Mucosa of rectum (tissue), 2 donors: ENCODE results near the gene GRB7.

Experiments
- H3K27ac ChIP-seq, 2 donors: one replicate each; pipeline ENCODE4 v1.7.0; 2013; ENCODE audit warnings: inconsistent platforms in 2 of 2, low read depth in 2 of 2, low read length in 2 of 2
- H3K27me3 ChIP-seq, 2 donors: one replicate each; pipeline ENCODE4 v1.7.0; 2013; ENCODE audit warnings: low read length in 2 of 2; ENCODE audit not compliant: control insufficient read depth in 2 of 2, insufficient read depth in 2 of 2
- H3K36me3 ChIP-seq, 2 donors: one replicate each; pipeline ENCODE4 v1.7.0; 2013; ENCODE audit warnings: low read length in 2 of 2; ENCODE audit not compliant: control insufficient read depth in 2 of 2, insufficient read depth in 2 of 2
- H3K4me1 ChIP-seq, 2 donors: one replicate each; pipeline ENCODE4 v1.7.0; 2013; ENCODE audit warnings: low read length in 2 of 2, mild to moderate bottlenecking in 1 of 2; ENCODE audit not compliant: control insufficient read depth in 2 of 2, insufficient read depth in 2 of 2
- H3K4me3 ChIP-seq, 2 donors: one replicate each; pipeline ENCODE4 v1.7.0; 2013; ENCODE audit warnings: low read length in 2 of 2
- H3K9ac ChIP-seq, 2 donors: one replicate each; pipeline ENCODE4 v1.7.0; 2013; ENCODE audit warnings: low read length in 2 of 2, low read depth in 1 of 2, mild to moderate bottlenecking in 1 of 2
- H3K9me3 ChIP-seq, 2 donors: one replicate each; pipeline ENCODE4 v1.7.0; 2013; ENCODE audit warnings: low read length in 2 of 2; ENCODE audit not compliant: control insufficient read depth in 2 of 2
- donor health status: healthy.
- donor health status: Normal muscosa, but diverticular disease.

Gene GRB7

DNA sequence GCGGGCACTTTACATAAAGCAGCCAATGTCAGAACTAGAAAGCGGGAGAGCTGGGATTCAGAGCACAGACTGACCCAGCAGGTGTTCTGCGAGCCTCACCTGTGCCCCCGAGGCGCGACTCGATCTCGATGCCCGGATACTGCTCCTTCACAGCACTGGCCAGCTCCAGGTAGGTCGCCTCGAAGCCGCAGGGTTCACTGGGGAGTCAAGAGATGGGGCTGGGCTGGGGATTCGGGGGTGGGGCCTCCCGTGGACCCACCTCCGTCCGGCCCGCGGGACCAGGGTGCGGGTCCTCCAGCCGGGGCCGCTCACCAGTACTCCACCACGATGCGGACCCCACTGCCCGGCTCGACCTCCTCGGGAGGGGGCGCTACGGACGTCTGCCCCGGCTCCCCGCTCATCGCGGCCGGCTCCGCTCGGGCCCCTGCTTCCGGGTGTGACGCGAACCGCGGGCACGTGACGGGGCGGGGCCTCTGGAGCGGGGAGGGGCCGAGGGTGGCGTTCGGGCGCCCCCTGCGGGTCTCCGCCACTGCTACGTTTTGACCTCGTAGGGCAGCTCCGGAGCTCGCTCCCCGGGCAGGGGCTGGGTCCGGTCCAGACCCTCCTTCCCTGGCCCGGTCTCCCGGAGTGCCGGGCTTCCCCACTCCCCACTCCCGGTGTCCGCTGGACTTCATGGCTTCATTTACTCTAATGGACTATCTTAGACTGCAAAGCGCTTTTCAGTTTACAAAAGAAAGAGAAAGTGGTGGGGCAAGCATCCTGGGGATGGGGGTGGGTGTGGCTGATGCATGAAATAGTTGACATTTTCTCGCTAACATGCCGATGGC lies 7.4 kb upstream of the GRB7 start, which contains the start of gene MIEN1:
MIEN1 (minus strand) TSS at position 438 of the 827 bp plus-strand sequence; CDS start at position 401, 37 bp downstream.
- H3K4me3 ChIP-seq, result peak within 1 kb of the TSS; percentile 82 to 84
- H3K9ac ChIP-seq, result peak within 1 kb of the TSS; percentile 84 to 85
- H3K36me3 ChIP-seq, result peaks cover 26 to 30% of the 10 kb centered on the region in 2 donors
- H3K27ac ChIP-seq, result peak within 1 kb of the TSS; percentile 86 to 88
- H3K4me1 ChIP-seq, result peaks cover 4 to 17% of the 10 kb centered on the region in 2 donors
- H3K9me3 ChIP-seq, result no peaks in the 10 kb centered on the region
- no peaks in the 10 kb centered on the region for H3K27me3 ChIP-seq

DNA sequence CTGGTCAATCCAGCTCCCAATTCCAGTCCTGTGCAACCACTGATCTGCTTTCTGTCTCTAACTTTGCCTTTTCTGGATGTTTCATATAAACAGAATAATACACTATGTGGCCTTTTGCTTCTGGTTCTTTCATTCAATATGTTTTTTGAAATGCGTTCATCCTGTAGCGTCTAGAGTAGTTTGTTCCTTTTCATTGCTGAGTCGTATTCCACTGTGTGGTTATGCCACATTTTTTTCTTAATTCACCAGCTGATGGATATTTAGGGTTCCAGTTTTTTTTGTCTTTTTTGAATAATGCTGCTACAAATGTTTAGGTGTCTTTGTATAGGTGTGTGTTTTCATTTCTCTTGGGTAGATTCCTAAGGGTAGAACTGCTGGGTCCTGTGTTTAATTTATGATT lies 5.2 kb upstream of the GRB7 start:
- no peak overlapping the region for H3K27ac ChIP-seq
- H3K27me3 ChIP-seq, result no peaks in the 10 kb centered on the region
- peaks cover 8 to 32% of the 10 kb centered on the region in 2 donors for H3K4me1 ChIP-seq
- H3K9ac ChIP-seq, result no peak overlapping the region
- no peak overlapping the region for H3K4me3 ChIP-seq
- no peaks in the 10 kb centered on the region for H3K9me3 ChIP-seq
- H3K36me3 ChIP-seq, result peaks cover 9 to 13% of the 10 kb centered on the region in 2 donors

DNA sequence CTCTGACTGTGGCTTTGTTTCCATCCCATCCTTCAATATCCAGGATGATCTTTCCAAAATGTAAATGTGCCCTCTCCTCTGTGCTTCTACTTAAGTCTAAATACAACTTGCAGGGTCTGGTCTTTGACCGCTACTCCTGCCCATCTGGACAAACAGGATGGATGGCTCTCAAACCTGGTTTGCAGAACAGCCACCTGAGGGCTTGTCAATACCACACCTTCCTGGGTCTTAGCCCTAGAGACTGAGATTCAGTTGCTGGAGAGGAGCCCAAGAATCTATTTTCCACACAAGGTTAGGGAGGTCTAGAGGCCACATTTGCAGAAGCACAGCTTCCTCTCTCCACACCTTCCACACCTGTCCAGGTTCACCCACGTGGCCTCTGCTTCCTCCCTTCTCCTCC lies 1.9 kb upstream of the GRB7 start:
- Histone ChIP-seq H3K36me3 (no peaks in the 10 kb centered on the region), H3K9me3 (no peaks in the 10 kb centered on the region), H3K27me3 (peaks cover 0 to 7% of the 10 kb centered on the region in 2 donors), H3K4me1 (peaks cover 15 to 31% of the 10 kb centered on the region in 2 donors), H3K27ac (peak overlapping the region in 1 of 2 donors; percentile 95), H3K9ac (no peak overlapping the region), H3K4me3 (no peak overlapping the region)

DNA sequence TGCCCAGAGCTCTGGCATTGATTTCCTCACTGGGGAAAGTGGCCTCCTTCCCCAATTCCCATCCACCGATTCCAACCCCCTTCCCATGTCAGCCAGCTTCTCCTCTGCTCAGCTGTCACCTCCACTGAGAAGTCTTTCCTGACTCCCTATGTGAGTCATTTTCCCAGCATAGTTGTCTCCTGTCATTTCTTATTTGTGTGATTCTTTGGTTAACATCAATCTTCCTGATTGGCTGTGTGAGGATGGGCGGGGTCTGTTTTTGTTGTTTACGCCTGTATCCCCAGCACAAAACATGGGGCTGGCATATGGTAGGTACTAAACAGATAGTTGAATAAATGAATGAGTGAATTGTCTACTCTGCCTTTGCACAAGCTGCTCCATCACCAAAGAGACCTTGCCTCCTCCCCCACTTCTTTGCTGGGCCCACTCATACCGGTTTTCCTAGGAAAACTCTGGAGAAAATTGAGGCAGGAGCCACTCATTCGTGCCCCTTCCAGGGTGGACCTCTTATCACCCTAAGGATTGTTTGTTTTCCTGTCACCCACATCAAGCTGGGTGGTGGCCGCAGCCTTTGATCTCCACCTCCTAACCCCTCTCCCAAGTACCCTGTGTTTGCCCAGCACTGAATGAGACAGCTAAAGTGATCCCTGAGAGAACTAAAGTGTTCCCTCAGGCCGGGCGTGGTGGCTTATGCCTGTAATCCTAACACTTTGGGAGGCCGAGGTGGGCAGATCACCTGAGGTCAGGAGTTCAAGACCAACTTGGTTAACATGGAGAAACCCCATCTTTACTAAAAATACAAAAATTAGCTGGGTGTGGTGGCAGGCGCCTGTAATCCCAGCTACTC lies 1.2 kb upstream of the GRB7 start:
- Histone ChIP-seq H3K27ac (peak overlapping the region; percentile 94 to 95), H3K9me3 (no peaks in the 10 kb centered on the region), H3K4me1 (peaks cover 17 to 34% of the 10 kb centered on the region in 2 donors), H3K27me3 (peaks cover 0 to 7% of the 10 kb centered on the region in 2 donors), H3K4me3 (no peak overlapping the region), H3K9ac (peak overlapping the region in 1 of 2 donors; percentile 85), H3K36me3 (no peaks in the 10 kb centered on the region)

DNA sequence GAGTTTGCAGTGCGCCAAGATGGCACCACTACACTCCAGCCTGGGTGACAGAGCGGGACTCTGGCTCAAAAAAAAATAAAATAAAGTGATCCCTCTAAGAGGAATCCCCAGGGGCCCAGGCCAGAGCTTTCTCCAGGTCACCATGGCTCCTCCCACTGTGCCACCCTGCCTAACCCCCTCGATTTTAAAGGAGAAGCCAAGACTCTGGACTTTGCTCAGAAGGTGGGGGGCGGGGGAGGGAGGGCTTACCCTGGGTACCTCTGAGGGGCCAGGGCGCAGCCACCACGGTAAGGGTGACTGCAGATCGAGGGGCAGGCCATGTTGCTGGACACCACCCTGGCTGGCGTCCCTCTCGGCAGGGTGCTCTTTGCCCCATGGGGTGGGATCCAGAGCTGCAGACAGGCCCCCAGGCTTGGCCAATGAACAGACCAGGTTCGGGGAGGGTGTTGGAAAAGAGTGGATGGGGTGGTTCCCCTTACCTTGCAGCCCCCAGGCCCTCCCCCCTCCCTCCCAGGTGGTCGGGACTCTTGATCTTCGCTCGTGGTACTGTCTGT lies 455 bp upstream of the GRB7 start:
- Histone ChIP-seq H3K27me3 (peaks cover 0 to 7% of the 10 kb centered on the region in 2 donors), H3K9me3 (no peaks in the 10 kb centered on the region), H3K4me1 (peaks cover 17 to 34% of the 10 kb centered on the region in 2 donors), H3K4me3 (peak overlapping the region; percentile 71 to 81), H3K27ac (peak overlapping the region; percentile 94 to 95), H3K36me3 (no peaks in the 10 kb centered on the region), H3K9ac (peak overlapping the region; percentile 32 to 85)

DNA sequence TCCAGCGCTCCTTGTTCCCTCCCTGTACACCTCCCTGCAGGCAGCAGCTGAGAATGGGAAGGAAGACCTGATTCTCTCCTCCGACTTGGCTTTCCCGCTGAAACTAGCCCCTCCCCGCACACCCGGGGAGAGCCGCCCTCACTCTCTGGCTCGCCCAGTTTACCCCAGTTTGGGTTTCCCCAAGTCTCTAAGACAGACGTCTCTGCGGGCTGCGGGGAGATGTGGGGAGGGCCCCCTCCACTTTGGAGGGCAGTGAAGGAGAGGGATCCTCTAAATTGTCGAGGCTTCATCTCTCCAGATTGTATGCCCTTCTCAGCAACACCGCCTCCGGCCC lies 797 bp downstream of the GRB7 start:
- Histone ChIP-seq H3K27me3 (peaks cover 0 to 12% of the 10 kb centered on the region in 2 donors), H3K9me3 (no peaks in the 10 kb centered on the region), H3K4me1 (peaks cover 17 to 34% of the 10 kb centered on the region in 2 donors), H3K9ac (peak overlapping the region; percentile 54 to 85), H3K36me3 (peaks cover 3 to 10% of the 10 kb centered on the region in 2 donors), H3K27ac (peak overlapping the region; percentile 94 to 95), H3K4me3 (peak overlapping the region; percentile 71 to 81)

DNA sequence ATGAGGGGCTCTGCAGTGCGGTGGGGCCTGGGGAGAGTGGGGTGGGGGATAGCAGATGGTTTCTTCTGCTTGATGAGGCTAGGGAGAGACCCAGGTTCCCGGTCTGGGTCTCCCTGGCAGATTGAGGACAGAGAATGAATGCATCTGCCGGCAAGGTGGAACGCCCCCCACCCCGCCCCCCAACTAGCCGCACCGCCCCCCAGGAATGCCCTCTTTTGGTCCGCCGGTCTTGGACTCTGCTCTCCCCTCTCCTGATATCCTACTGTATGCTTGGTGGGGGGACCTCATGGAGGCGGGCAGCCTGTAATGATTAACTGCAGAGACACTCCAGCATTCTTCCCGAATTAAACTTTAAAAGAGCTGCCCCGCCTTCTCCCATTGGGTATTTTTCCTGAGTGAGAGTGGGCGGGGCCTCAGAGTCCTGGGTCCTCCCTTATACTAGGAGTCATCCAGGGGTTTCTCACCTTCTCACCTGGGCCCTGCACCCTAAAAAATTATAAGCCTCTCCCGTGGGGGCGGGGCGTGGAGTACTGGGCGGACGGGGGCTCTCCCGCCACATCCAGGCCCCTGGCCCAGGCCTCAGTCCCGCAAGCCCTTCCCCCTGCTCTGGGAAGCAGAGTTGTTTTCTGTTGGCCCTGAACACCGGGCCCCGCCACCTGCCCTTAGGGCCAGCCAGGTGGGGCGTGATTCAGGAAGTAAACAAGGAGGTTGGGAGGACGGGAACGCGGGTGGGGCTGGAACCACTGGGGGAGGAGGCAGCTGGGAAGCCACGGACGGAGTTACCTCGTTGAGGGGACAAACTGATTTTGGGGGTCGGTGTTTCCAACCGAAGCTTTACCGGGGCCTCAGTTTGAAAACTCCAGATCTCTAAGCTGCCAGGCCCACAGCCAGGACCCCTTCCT lies 1.5 kb downstream of the GRB7 start:
- peak overlapping the region; percentile 80 to 85 for H3K9ac ChIP-seq
- H3K4me1 ChIP-seq, result peaks cover 17 to 34% of the 10 kb centered on the region in 2 donors
- peaks cover 0 to 14% of the 10 kb centered on the region in 2 donors for H3K27me3 ChIP-seq
- H3K36me3 ChIP-seq, result peaks cover 5 to 11% of the 10 kb centered on the region in 2 donors
- peak overlapping the region; percentile 94 to 95 for H3K27ac ChIP-seq
- no peaks in the 10 kb centered on the region for H3K9me3 ChIP-seq
- peak overlapping the region; percentile 71 to 81 for H3K4me3 ChIP-seq

DNA sequence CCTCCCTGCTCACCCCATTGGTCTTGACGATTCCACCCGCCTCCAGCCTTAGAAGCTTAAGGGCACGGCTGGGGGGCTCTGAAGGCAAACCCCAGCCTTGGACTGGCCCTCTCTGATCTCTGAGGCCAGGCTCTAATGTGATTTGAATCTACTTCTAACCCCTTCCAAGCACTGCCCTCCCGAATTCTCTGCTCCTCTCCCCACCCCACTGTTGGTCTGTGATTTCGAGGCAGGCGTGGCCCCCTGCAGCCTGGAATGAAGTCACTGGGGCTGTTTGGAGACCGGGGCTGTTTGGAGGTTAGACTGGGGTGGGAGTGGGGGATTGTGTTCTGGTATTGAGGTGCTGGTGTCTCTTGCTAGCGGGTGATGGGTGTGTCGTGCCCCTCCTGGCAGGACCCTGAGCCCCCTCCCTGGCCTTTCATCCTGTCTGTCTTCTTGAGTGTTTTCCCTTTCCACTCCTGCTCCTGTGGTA lies 2.2 kb downstream of the GRB7 start:
- H3K4me1 ChIP-seq, result peaks cover 17 to 34% of the 10 kb centered on the region in 2 donors
- peak overlapping the region; percentile 80 to 85 for H3K9ac ChIP-seq
- H3K27ac ChIP-seq, result peak overlapping the region; percentile 94 to 95
- no peaks in the 10 kb centered on the region for H3K9me3 ChIP-seq
- peaks cover 11 to 17% of the 10 kb centered on the region in 2 donors for H3K36me3 ChIP-seq
- peaks cover 0 to 14% of the 10 kb centered on the region in 2 donors for H3K27me3 ChIP-seq
- peak overlapping the region; percentile 71 to 81 for H3K4me3 ChIP-seq
